HepG2 (cell line): ENCODE measurements around the gene AUNIP. TPM values are rescaled to one million over a fixed set of nuclear protein-coding genes. Genes with fewer than 3 reads are reported as not detected.
A peak's percentile ranks its signal among the peaks of the same experiment; 100 is the strongest.

ENCODE experiments used
- AGO1 ChIP-seq: fragments of 200-400 bp; formaldehyde crosslinking; IDR thresholded peaks from 2 replicates; pipeline ENCODE4 v1.6.1; 2017; ENCODE audit warnings: mild to moderate bottlenecking, low read depth, low read length, moderate library complexity; ENCODE audit not compliant: poor library complexity, severe bottlenecking
- CSRNP1 ChIP-seq: sonication (generic); formaldehyde crosslinking; IDR thresholded peaks from 2 replicates; pipeline ENCODE4 v1.8.1; 2023; ENCODE audit warnings: mild to moderate bottlenecking, missing genetic modification reagents
- DZIP1 ChIP-seq: sonication (generic); formaldehyde crosslinking; IDR thresholded peaks from 2 replicates; pipeline ENCODE4 v1.5.0; 2020; ENCODE audit warnings: mild to moderate bottlenecking, missing genetic modification reagents
- IRF9 ChIP-seq: sonication (generic); formaldehyde crosslinking; IDR thresholded peaks from 2 replicates; pipeline ENCODE4 v1.8.0; 2022; ENCODE audit warnings: missing genetic modification reagents, mild to moderate bottlenecking, borderline replicate concordance
- KMT2A ChIP-seq: sonication (generic); formaldehyde crosslinking; IDR thresholded peaks from 2 replicates; pipeline ENCODE4 v1.4.0; 2020; ENCODE audit warnings: missing genetic modification reagents
- NFAT5 ChIP-seq: sonication (generic); formaldehyde crosslinking; IDR thresholded peaks from 2 replicates; pipeline ENCODE4 v1.4.0; 2020; ENCODE audit warnings: missing genetic modification reagents
- PCBP2 ChIP-seq: fragments of 200-400 bp; formaldehyde crosslinking; optimal IDR thresholded peaks from 2 replicates; pipeline ENCODE3; 2018; ENCODE audit warnings: low read length, low read depth; ENCODE audit not compliant: poor library complexity, severe bottlenecking
- STAG1 ChIP-seq: sonication (generic); formaldehyde crosslinking; IDR thresholded peaks from 2 replicates; pipeline ENCODE4 v1.4.0; 2020; ENCODE audit warnings: missing genetic modification reagents
- SUZ12 ChIP-seq: fragments of 150-350 bp; IDR thresholded peaks from 2 replicates; pipeline ENCODE4 v1.6.1; 2014; ENCODE audit warnings: low read depth, low read length
- TFDP2 ChIP-seq: sonication (generic); formaldehyde crosslinking; IDR thresholded peaks from 2 replicates; pipeline ENCODE4 v1.4.0; 2020; ENCODE audit warnings: missing genetic modification reagents
- ZNF558 ChIP-seq: sonication (generic); formaldehyde crosslinking; IDR thresholded peaks from 2 replicates; pipeline ENCODE4 v1.9.0; 2022; ENCODE audit warnings: mild to moderate bottlenecking, missing genetic modification reagents, borderline replicate concordance
- ZNF724P ChIP-seq: sonication (generic); formaldehyde crosslinking; IDR thresholded peaks from 2 replicates; pipeline ENCODE4 v1.8.0; 2022; ENCODE audit warnings: missing genetic modification reagents, borderline replicate concordance
- ZNF740 ChIP-seq: sonication (generic); formaldehyde crosslinking; IDR thresholded peaks from 2 replicates; pipeline ENCODE4 v1.4.0; 2020; ENCODE audit warnings: missing genetic modification reagents
- ZNF792 ChIP-seq: IDR thresholded peaks from 2 replicates; pipeline ENCODE4 v1.6.1; 2016
- polyA plus RNA-seq, 8 experiments: library from polyadenylated mRNA; depleted of rRNA in 3 of 8; stranded (reverse) in 7 of 8; unstranded in 1 of 8; fragments of >200 nt; fragmentation: Illumina TruSeq in 4 of 8; extraction: Trizol in 4 of 8; gene quantifications; 2 replicates each; pipeline versions ENCODE4 v1.2.1 to v1.2.3, GENCODE V29; 2011 to 2016; ENCODE audit warnings: low read depth in 4 of 8, missing spikeins in 1 of 8, mixed read lengths in 1 of 8; ENCODE audit not compliant: insufficient read depth in 1 of 8
- total RNA-seq, 5 experiments: library from RNA; depleted of rRNA; stranded (reverse); fragments of >200 nt; fragmentation: Illumina TruSeq; extraction: Trizol; gene quantifications; 2 replicates each; pipeline ENCODE4 v1.2.3, GENCODE V29; 2016; ENCODE audit warnings: low read depth in 1 of 5

Gene AUNIP
- total and polyA plus RNA-seq, 2 of the 13 experiments (the other 11 are each of a cell fraction or from before 2014, with no cell fraction given), result 3.8 to 12.3 TPM

GRCh38 chr1:25905680-25906643 lies 46.7 kb upstream of the AUNIP start, which contains the start of gene STMN1 (continued):
- 0 out of 2 replicates have a peak, but pooled peaks have one; percentile 65 for TF ChIP-seq ZNF724P (CRISPR knock-in tag)
- peak; percentile 83; the same call in 1 of the 2 replicates for TF ChIP-seq ZNF740 (CRISPR knock-in tag)
- TF ChIP-seq TFDP2, result peak; percentile 86
- TF ChIP-seq STAG1 (CRISPR knock-in tag), result no peak
- peak; percentile 54; the same call in 1 of the 2 replicates for TF ChIP-seq ZNF792
- TF ChIP-seq KMT2A (CRISPR knock-in tag), result no peak; the same call in 1 of the 2 replicates
- peak; percentile 25 for TF ChIP-seq AGO1
- TF ChIP-seq ZNF558 (CRISPR knock-in tag), result no peak
- TF ChIP-seq SUZ12, result peak; percentile 28; the same call in 1 of the 2 replicates
- no peak for TF ChIP-seq DZIP1 (CRISPR knock-in tag)
- no peak for TF ChIP-seq NFAT5 (CRISPR knock-in tag)
- TF ChIP-seq CSRNP1 (CRISPR knock-in tag), result peak; percentile 46; the same call in 1 of the 2 replicates
- TF ChIP-seq PCBP2, result no peak
- no peak for TF ChIP-seq IRF9 (CRISPR knock-in tag)
